Activated CD4-positive, alpha-beta T cell treated with anti-CD3 and anti-CD28 coated beads for 36 hours (primary cell): Measurements from ENCODE around the gene NCKAP5. TPM values are rescaled to one million over a fixed set of nuclear protein-coding genes. Genes with fewer than 3 reads are reported as not detected.

Source experiments
- ATAC-seq: fragments of 200-7000 bp; cut with Tn5 transposase; one replicate; pipeline ENCODE4 v1.10.0; 2021; ENCODE audit warnings: mild to moderate bottlenecking, moderate library complexity
- CTCF ChIA-PET: fragments of 350-600 bp; sonication (Branson Sonifier 250); formaldehyde crosslinking; loops from one replicate; lab custom pipeline; 2021; ENCODE audit warnings: antibody characterized with exemption; lab: Charles Lee
- POLR2A ChIA-PET: fragments of 350-600 bp; sonication (Branson Sonifier 250); formaldehyde crosslinking; loops from one replicate; lab custom pipeline; 2021; ENCODE audit warnings: antibody characterized with exemption, inconsistent platforms; lab: Charles Lee
- DNase-seq: peaks from one replicate; pipeline ENCODE4 v3.0.0-alpha.2; 2020
- H3K27ac Mint-ChIP-seq: one replicate; pipeline ENCODE4 v1.8.0; 2021; ENCODE audit warnings: mixed read lengths
- H3K27me3 Mint-ChIP-seq: one replicate; pipeline ENCODE4 v1.8.0; 2021; ENCODE audit warnings: mixed read lengths
- H3K36me3 Mint-ChIP-seq: one replicate; pipeline ENCODE4 v1.8.0; 2021; ENCODE audit warnings: low read depth, mixed read lengths
- H3K4me1 Mint-ChIP-seq: one replicate; pipeline ENCODE4 v1.8.0; 2021; ENCODE audit warnings: mixed read lengths
- H3K4me3 Mint-ChIP-seq: one replicate; pipeline ENCODE4 v1.8.0; 2021; ENCODE audit warnings: mild to moderate bottlenecking, moderate library complexity, mixed read lengths
- H3K9me3 Mint-ChIP-seq: one replicate; pipeline ENCODE4 v1.8.0; 2021; ENCODE audit warnings: low read depth, mixed read lengths
- intact Hi-C, 2 experiments: fragments of 100-400 bp; cut with DNase I in 1 of 2; cut with micrococcal nuclease in 1 of 2; formaldehyde crosslinking; loops; one replicate each; pipeline versions ENCODE4 v1.14.2 to v1.15.1; 2022 to 2024; cut with DNase I, micrococcal nuclease
- total RNA-seq, 2 experiments: library from RNA; stranded (reverse); gene quantifications; one replicate each; pipeline ENCODE4 v1.2.3, GENCODE V29; 2021

The NCKAP5 gene
- total RNA-seq, 2 experiments from 2014 or later: not detected

DNA sequence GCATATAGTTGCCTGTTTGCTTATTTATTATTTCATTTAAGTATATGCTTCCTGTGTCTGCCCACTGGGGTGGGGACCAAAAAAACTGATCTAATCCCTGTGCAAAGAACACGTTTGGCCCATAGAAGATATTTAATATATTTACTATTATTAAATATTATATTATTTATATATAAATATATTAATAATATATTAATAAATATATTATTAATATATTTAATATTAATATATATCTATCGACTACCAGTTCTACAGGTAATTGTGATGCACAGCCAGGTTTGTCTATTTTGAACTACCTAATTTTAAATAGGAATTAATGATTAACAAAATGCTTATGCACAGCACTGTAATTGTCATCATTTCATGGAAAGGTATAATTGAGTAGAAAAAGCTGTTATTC lies 609.4 kb downstream of the NCKAP5 start:
- Mint-ChIP-seq H3K4me1 (no peaks in the 10 kb centered on the region), H3K27ac (no peak overlapping the region), H3K36me3 (no peaks in the 10 kb centered on the region), H3K4me3 (no peak overlapping the region), H3K27me3 (no peaks in the 10 kb centered on the region), H3K9me3 (no peaks in the 10 kb centered on the region)
- DNase-seq (no peak), ATAC-seq (no peak)
- intact Hi-C loops: no loop called here
- POLR2A ChIA-PET: no interaction called here
- CTCF ChIA-PET: no interaction called here

DNA sequence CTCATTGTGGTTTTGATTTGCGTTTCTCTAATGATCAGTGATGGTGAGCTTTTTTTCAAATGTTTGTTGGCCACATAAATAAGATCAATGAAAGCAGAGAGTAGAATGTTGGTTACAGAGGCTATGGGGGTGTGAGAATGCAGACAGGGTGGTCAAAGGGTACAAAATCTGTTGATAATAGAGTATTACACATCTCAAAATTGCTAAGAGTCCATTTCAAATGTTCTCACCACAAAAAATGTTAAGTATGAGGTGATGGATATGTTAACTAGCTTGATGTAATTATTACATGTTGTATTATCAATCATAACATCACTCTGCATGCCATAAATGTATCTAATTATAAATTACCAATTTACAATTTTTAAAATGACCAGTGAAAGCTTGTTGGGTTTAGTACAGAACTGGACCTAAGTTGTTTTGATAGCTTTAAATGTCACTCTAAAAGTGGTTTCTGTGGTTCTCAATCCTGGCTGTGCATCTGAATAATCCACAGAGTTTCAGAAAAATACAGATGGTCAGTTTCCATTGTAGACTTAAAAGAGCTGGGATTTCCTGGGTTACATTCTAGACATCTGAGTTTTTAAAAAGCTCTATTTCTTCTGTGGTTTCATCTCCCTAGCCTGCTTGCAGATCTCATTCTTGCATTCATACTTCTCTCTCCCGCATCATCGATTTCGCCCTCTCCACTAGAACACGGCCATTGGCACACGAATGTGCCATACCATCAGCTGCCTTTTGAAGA lies 612.2 kb downstream of the NCKAP5 start:
- Mint-ChIP-seq H3K36me3 (no peaks in the 10 kb centered on the region), H3K4me3 (no peak overlapping the region), H3K27ac (no peak overlapping the region), H3K4me1 (no peaks in the 10 kb centered on the region), H3K9me3 (no peaks in the 10 kb centered on the region), H3K27me3 (no peaks in the 10 kb centered on the region)
- ATAC-seq: no peak
- no peak for DNase-seq
- intact Hi-C loops: no loop called here
- ChIA-PET POLR2A (no interaction called here), CTCF (no interaction called here)

DNA sequence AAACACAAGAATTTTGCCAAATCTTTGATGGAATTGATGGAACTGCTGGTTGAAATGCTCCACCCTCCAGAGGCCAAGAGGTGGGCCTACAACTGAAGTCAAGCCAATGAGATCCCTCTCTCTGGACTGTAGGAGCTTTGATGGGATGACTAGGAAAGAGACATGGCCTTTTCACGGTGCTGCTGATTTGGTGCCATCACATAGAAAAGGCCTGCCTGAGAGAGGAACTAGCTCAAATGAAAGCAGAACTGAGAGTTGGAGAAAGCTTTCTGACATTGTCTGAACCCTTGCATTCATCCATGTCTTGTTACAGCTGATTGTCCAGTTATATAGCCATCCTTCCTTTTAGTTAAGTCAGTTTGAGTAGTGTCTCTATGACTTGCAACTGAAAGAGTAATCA lies 614.5 kb downstream of the NCKAP5 start:
- no peak for DNase-seq
- Mint-ChIP-seq H3K4me3 (no peak overlapping the region), H3K27ac (no peak overlapping the region), H3K27me3 (no peaks in the 10 kb centered on the region), H3K4me1 (no peaks in the 10 kb centered on the region), H3K9me3 (no peaks in the 10 kb centered on the region), H3K36me3 (no peaks in the 10 kb centered on the region)
- ChIA-PET POLR2A (no interaction called here), CTCF (no interaction called here)
- ATAC-seq: no peak
- intact Hi-C loops: no loop called here

- POLR2A ChIA-PET: no interaction called here
- Mint-ChIP-seq H3K9me3 (no peaks in the 10 kb centered on the region), H3K4me1 (no peaks in the 10 kb centered on the region), H3K27me3 (no peaks in the 10 kb centered on the region), H3K36me3 (no peaks in the 10 kb centered on the region), H3K27ac (no peak overlapping the region), H3K4me3 (no peak overlapping the region)
- ATAC-seq: no peak
- DNase-seq: no peak
- intact Hi-C loops: no loop called here
- CTCF ChIA-PET: no interaction called here
These were observed 617.1 kb downstream of the NCKAP5 start for GRCh38 chr2:132951008-132951714.

DNA sequence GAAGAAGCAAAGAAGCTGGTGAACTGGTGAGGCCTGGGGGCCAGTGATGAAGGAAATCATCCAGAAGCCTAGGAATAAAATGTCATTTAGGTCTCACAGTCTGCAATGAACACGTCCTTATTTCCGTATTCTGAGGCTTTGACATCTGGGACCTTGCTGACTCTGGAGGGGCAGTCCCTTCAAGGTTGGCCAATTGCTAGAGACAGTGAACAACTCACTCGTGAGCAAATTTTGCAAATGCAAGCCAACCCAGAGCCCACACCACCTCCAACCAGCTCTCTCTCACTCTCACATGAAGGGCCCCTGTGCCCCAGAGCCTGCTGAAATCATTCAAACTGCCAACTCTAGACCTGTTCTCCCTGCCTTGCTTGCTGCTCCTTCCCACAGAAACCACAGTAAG lies 619.2 kb downstream of the NCKAP5 start:
- H3K4me3 Mint-ChIP-seq: no peak overlapping the region
- no peaks in the 10 kb centered on the region for H3K4me1 Mint-ChIP-seq
- no peak for DNase-seq
- H3K9me3 Mint-ChIP-seq: no peaks in the 10 kb centered on the region
- CTCF ChIA-PET: no interaction called here
- ATAC-seq: no peak
- intact Hi-C loops: no loop called here
- H3K27ac Mint-ChIP-seq: no peak overlapping the region
- POLR2A ChIA-PET: no interaction called here
- no peaks in the 10 kb centered on the region for H3K27me3 Mint-ChIP-seq
- H3K36me3 Mint-ChIP-seq: no peaks in the 10 kb centered on the region

DNA sequence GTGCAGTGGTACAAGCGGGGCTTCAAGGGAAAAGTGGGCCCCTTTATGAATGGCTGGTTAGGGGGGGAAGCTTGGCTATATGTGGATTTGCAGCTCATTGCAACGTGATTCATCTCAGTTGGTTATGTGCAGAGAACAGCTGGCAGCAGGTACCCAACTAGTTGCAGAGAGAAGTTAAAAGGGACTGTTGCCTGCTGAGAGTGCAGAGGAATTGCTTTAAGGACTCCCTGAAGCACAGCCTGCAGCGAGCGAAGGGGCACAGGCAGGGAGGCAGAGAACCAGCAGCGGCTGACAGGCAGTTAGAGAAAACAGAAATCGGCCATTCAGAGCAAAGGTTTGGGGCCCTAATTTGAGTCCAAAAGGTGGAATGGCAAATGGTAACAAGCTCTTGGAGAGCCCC lies 620.1 kb downstream of the NCKAP5 start:
- ChIA-PET CTCF (no interaction called here), POLR2A (no interaction called here)
- H3K9me3 Mint-ChIP-seq: no peaks in the 10 kb centered on the region
- intact Hi-C loops: no loop called here
- DNase-seq (no peak), ATAC-seq (no peak)
- H3K4me3 Mint-ChIP-seq: no peak overlapping the region
- H3K27me3 Mint-ChIP-seq: peaks cover 3% of the 10 kb centered on the region
- H3K36me3 Mint-ChIP-seq: no peaks in the 10 kb centered on the region
- H3K27ac Mint-ChIP-seq: no peak overlapping the region
- H3K4me1 Mint-ChIP-seq: no peaks in the 10 kb centered on the region

GRCh38 chr2:132943829-132944228 lies 624.4 kb downstream of the NCKAP5 start:
- H3K27me3 Mint-ChIP-seq: peaks cover 3% of the 10 kb centered on the region
- CTCF ChIA-PET: no interaction called here
- no peak overlapping the region for H3K4me3 Mint-ChIP-seq
- H3K27ac Mint-ChIP-seq: no peak overlapping the region
- H3K36me3 Mint-ChIP-seq: no peaks in the 10 kb centered on the region
- no peak for DNase-seq
- no peak for ATAC-seq
- H3K9me3 Mint-ChIP-seq: no peaks in the 10 kb centered on the region
- POLR2A ChIA-PET: no interaction called here
- intact Hi-C loops: no loop called here
- H3K4me1 Mint-ChIP-seq: no peaks in the 10 kb centered on the region

DNA sequence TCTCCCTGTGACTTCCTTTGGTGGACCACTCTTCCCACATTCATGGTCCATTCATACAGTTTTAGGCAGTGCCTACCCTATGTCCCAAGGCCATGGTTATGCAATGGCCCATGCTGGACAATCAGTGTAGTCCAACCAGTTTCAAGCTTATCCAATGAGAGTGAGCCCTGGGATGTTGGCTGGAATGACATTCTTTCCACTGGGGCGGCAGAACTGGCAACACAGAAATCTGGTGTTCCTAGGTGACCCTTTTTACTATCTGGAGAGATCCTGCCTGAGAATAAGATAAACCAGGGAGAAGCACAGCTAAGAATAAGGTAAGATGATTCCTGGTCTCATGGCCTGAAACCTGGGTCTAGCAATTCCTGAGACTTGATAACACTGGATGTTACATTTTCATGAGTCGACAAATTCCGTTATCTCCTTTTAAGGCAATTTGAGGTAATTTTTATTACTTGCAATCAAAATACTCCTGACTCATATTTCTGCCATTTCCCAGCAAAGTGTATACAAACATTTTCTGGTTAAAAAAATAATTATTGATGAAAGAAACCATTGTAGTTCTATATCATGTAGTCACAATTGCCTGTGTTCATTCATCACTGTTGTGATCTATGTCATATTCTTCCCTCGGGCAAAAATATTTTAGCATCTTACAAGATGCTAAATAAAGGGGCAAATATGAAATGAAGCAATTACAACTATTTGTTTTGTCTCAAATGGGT lies 626.8 kb downstream of the NCKAP5 start:
- no peaks in the 10 kb centered on the region for H3K9me3 Mint-ChIP-seq
- H3K27me3 Mint-ChIP-seq: peaks cover 3% of the 10 kb centered on the region
- ChIA-PET CTCF (interaction anchor here (0.6 to 0.7 kb wide), 2 partner anchors 32 to 84 kb away, joined by 3 read pairs; no protein-coding TSS in a partner anchor), POLR2A (no interaction called here)
- intact Hi-C loops: no loop called here
- H3K36me3 Mint-ChIP-seq: no peaks in the 10 kb centered on the region
- ATAC-seq: no peak
- DNase-seq: no peak
- H3K4me3 Mint-ChIP-seq: no peak overlapping the region
- no peak overlapping the region for H3K27ac Mint-ChIP-seq
- no peaks in the 10 kb centered on the region for H3K4me1 Mint-ChIP-seq

- intact Hi-C loops: no loop called here
- Mint-ChIP-seq H3K27ac (no peak overlapping the region), H3K27me3 (no peaks in the 10 kb centered on the region), H3K4me1 (no peaks in the 10 kb centered on the region), H3K9me3 (no peaks in the 10 kb centered on the region), H3K36me3 (no peaks in the 10 kb centered on the region), H3K4me3 (no peak overlapping the region)
- ChIA-PET POLR2A (no interaction called here), CTCF (no interaction called here)
- DNase-seq: no peak
- ATAC-seq: no peak
These were observed 630.6 kb downstream of the NCKAP5 start for GRCh38 chr2:132937629-132938028.

- ChIA-PET CTCF (interaction anchor here (0.6 kb wide), 1 partner anchor 18 kb away, joined by 3 read pairs; no protein-coding TSS in a partner anchor), POLR2A (no interaction called here)
- Mint-ChIP-seq H3K27ac (no peak overlapping the region), H3K4me3 (no peak overlapping the region), H3K27me3 (no peaks in the 10 kb centered on the region), H3K36me3 (no peaks in the 10 kb centered on the region), H3K4me1 (no peaks in the 10 kb centered on the region), H3K9me3 (no peaks in the 10 kb centered on the region)
- DNase-seq (no peak), ATAC-seq (no peak)
- intact Hi-C loops: no loop called here
These were observed 631.5 kb downstream of the NCKAP5 start for GRCh38 chr2:132936791-132937190.

DNA sequence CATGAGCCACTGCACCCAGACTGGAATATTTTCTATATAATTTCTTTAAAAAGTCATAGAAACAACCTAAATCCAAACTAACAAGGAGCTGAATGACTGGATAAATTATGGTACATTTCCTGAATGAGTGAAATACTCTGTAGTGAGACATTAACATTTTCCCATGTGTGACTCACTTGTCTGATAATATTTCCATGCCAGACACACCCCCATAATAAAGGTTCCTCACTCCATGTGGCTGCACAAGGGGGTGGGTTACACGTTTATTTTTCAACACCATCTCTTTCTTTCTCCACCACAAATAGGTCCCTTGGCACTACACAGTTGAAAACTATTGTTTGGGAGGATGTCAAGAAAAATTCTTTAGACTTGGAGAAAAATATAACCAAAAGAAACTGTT lies 632.0 kb downstream of the NCKAP5 start:
- Mint-ChIP-seq H3K27me3 (no peaks in the 10 kb centered on the region), H3K4me1 (no peaks in the 10 kb centered on the region), H3K36me3 (no peaks in the 10 kb centered on the region), H3K9me3 (no peaks in the 10 kb centered on the region), H3K4me3 (no peak overlapping the region), H3K27ac (no peak overlapping the region)
- ATAC-seq: no peak
- ChIA-PET POLR2A (no interaction called here), CTCF (no interaction called here)
- intact Hi-C loops: no loop called here
- DNase-seq: no peak

GRCh38 chr2:132929786-132930185 lies 638.5 kb downstream of the NCKAP5 start:
- no peaks in the 10 kb centered on the region for H3K36me3 Mint-ChIP-seq
- no peak overlapping the region for H3K27ac Mint-ChIP-seq
- POLR2A ChIA-PET: no interaction called here
- intact Hi-C loops: no loop called here
- no peak for ATAC-seq
- H3K27me3 Mint-ChIP-seq: no peaks in the 10 kb centered on the region
- H3K9me3 Mint-ChIP-seq: no peaks in the 10 kb centered on the region
- no peaks in the 10 kb centered on the region for H3K4me1 Mint-ChIP-seq
- H3K4me3 Mint-ChIP-seq: no peak overlapping the region
- no peak for DNase-seq
- CTCF ChIA-PET: no interaction called here
